T-helper 1 cell treated with Interleukin-12 subunit alpha and Interleukin-12 subunit beta and Interleukin-4 antibody, amounts not matched to agents 30 ng/mL and 1 ng/mL, for 36 hours (primary cell): ENCODE results near the gene PDIA2. TPM values are rescaled to one million over a fixed set of nuclear protein-coding genes. Genes with fewer than 3 reads are reported as not detected.
"Not testable (repeated sequence)": the region's sequence is repeated elsewhere in the genome, so short reads cannot be mapped to it uniquely, and the experiment has no call there.

Experiments
- intact Hi-C: fragments of 100-400 bp; cut with micrococcal nuclease; formaldehyde crosslinking; loops from one replicate; pipeline ENCODE4 v1.15.1; 2024
- total RNA-seq: library from RNA; stranded (reverse); gene quantifications from 2 replicates; pipeline ENCODE4 v1.2.3, GENCODE V29; 2022

The PDIA2 gene
- total RNA-seq, 1 donor from 2014 or later: not detected

GRCh38 chr16:263182-263774, 19.7 kb upstream of the PDIA2 start:
- intact Hi-C loops: no loop called here

- intact Hi-C loops: no loop called here
These were observed 19.0 kb upstream of the PDIA2 start for GRCh38 chr16:263944-264343.

- intact Hi-C loops: no loop called here
These were observed 18.5 kb upstream of the PDIA2 start for GRCh38 chr16:264440-264951.

GRCh38 chr16:265002-265529, 17.9 kb upstream of the PDIA2 start:
- intact Hi-C loops: no loop called here

GRCh38 chr16:265711-266110, 17.3 kb upstream of the PDIA2 start:
- intact Hi-C loops: no loop called here

- intact Hi-C loops: no loop called here
These were observed 16.5 kb upstream of the PDIA2 start for GRCh38 chr16:266258-267164.

- intact Hi-C loops: not testable (repeated sequence)
These were observed 15.4 kb upstream of the PDIA2 start for GRCh38 chr16:267562-267961.

- intact Hi-C loops: no loop called here
These were observed 14.6 kb upstream of the PDIA2 start for GRCh38 chr16:268141-269053.

- intact Hi-C loops: no loop called here
These were observed 13.7 kb upstream of the PDIA2 start for GRCh38 chr16:269061-269796.

GRCh38 chr16:270381-271255, 12.3 kb upstream of the PDIA2 start:
- intact Hi-C loops: no loop called here

- intact Hi-C loops: no loop called here
These were observed 10.1 kb upstream of the PDIA2 start for GRCh38 chr16:272633-273546.

GRCh38 chr16:273547-274421, 9.2 kb upstream of the PDIA2 start:
- intact Hi-C loops: no loop called here

- intact Hi-C loops: no loop called here
These were observed 7.8 kb upstream of the PDIA2 start for GRCh38 chr16:275041-275641.

GRCh38 chr16:275786-276232, 7.2 kb upstream of the PDIA2 start, which contains the start of gene RGS11:
Gene RGS11 (minus strand): TSS chr16:275944. CDS start chr16:275911, 33 bp downstream.
- intact Hi-C loops: loop anchor here (1.0 kb wide), 1 partner anchor 10 kb away; no protein-coding TSS in a partner anchor

- intact Hi-C loops: loop anchor here (1.0 kb wide), 1 partner anchor 10 kb away; no protein-coding TSS in a partner anchor
These were observed 6.4 kb upstream of the PDIA2 start for GRCh38 chr16:276426-277077.

GRCh38 chr16:278863-279366, 4.0 kb upstream of the PDIA2 start:
- intact Hi-C loops: loop anchor here (2.0 kb wide), 2 partner anchors 44 to 74 kb away; partner anchors contain the start of genes AXIN1 and FAM234A
